Caco-2 (cell line): ENCODE measurements around the gene LSMEM2. TPM values are rescaled to one million over a fixed set of nuclear protein-coding genes. Genes with fewer than 3 reads are reported as not detected.
A peak's percentile ranks its signal among the peaks of the same experiment; 100 is the strongest.

ENCODE experiments used
- BruUV-seq: library from RNA; stranded (reverse); fragments of 400-500 nt; replicated peaks from 2 replicates; lab custom pipeline; 2021; lab: Mats Ljungman, UMichigan
- CTCF ChIA-PET: fragments of 300-600 bp; sonication (Branson Sonifier 250); formaldehyde crosslinking; loops from one replicate; lab custom pipeline; 2022; ENCODE audit warnings: antibody characterized with exemption; lab: Charles Lee
- POLR2A ChIA-PET: fragments of 300-600 bp; sonication (Branson Sonifier 250); formaldehyde crosslinking; loops from one replicate; lab custom pipeline; 2022; ENCODE audit warnings: antibody characterized with exemption; lab: Charles Lee
- DNase-seq, 2 experiments: peaks; one replicate each; pipeline versions ENCODE4 v3.0.0 to v3.0.0-alpha.2; 2020 to 2022
- H3K27me3 ChIP-seq: replicated peaks from 2 replicates; pipeline ENCODE4 v1.6.0; 2011; ENCODE audit warnings: low read length; ENCODE audit not compliant: control insufficient read depth, insufficient read depth
- H3K36me3 ChIP-seq: 2 replicates; pipeline ENCODE4 v1.5.1; 2011; ENCODE audit warnings: low read length; ENCODE audit not compliant: control insufficient read depth, insufficient read depth
- H3K4me1 ChIP-seq: fragments of 250-450 bp; sonication (Bioruptor Pico); 2 replicates; pipeline ENCODE4 v1.5.1; 2020; ENCODE audit warnings: mild to moderate bottlenecking
- H3K4me3 ChIP-seq: 2 replicates; pipeline ENCODE4 v1.5.1; 2011; ENCODE audit warnings: low read depth, mild to moderate bottlenecking, control low read depth, low read length
- H3K9me3 ChIP-seq: fragments of 250-450 bp; sonication (Bioruptor Pico); 2 replicates; pipeline ENCODE4 v1.5.1; 2020; ENCODE audit warnings: mild to moderate bottlenecking, moderate library complexity
- H3K27ac Mint-ChIP-seq: one replicate; pipeline ENCODE4 v1.8.0; 2022; ENCODE audit warnings: mixed read lengths; ENCODE audit not compliant: unreplicated experiment
- H3K27me3 Mint-ChIP-seq: one replicate; pipeline ENCODE4 v1.8.0; 2022; ENCODE audit warnings: mixed read lengths; ENCODE audit not compliant: insufficient read depth, unreplicated experiment
- H3K36me3 Mint-ChIP-seq: one replicate; pipeline ENCODE4 v1.8.0; 2022; ENCODE audit warnings: mild to moderate bottlenecking, mixed read lengths; ENCODE audit not compliant: insufficient read depth, unreplicated experiment
- H3K4me1 Mint-ChIP-seq: one replicate; pipeline ENCODE4 v1.8.0; 2022; ENCODE audit warnings: low read depth, mixed read lengths; ENCODE audit not compliant: unreplicated experiment
- H3K4me3 Mint-ChIP-seq: one replicate; pipeline ENCODE4 v1.8.0; 2022; ENCODE audit warnings: mild to moderate bottlenecking, moderate library complexity, mixed read lengths; ENCODE audit not compliant: unreplicated experiment
- H3K9me3 Mint-ChIP-seq: one replicate; pipeline ENCODE4 v1.8.0; 2022; ENCODE audit warnings: mixed read lengths; ENCODE audit not compliant: unreplicated experiment
- intact Hi-C: fragments of 100-400 bp; cut with micrococcal nuclease; formaldehyde crosslinking; loops from one replicate; pipeline ENCODE4 v1.10.0; 2022; ENCODE audit not compliant: unreplicated experiment
- total RNA-seq: library from RNA; stranded (reverse); gene quantifications from 2 replicates; pipeline ENCODE4 v1.2.3, GENCODE V29; 2022
- TF ChIP-seq, protein P1 (sequence below), 2 experiments: fragments of 200-600 bp in 1 of 2; IDR thresholded peaks; 1 replicate in 1 of 2; 2 replicates in 1 of 2; pipeline versions ENCODE4 v1.5.1 to v1.8.0; 2011 to 2022; ENCODE audit warnings: antibody characterized with exemption in 1 of 2, control low read depth in 1 of 2, inconsistent platforms in 1 of 2, low read depth in 1 of 2, low read length in 1 of 2, mild to moderate bottlenecking in 1 of 2, moderate library complexity in 1 of 2; ENCODE audit not compliant: insufficient read depth in 1 of 2, severe bottlenecking in 1 of 2, unreplicated experiment in 1 of 2

LSMEM2 gene
- total RNA-seq, 1 experiment from 2014 or later: not detected

DNA sequence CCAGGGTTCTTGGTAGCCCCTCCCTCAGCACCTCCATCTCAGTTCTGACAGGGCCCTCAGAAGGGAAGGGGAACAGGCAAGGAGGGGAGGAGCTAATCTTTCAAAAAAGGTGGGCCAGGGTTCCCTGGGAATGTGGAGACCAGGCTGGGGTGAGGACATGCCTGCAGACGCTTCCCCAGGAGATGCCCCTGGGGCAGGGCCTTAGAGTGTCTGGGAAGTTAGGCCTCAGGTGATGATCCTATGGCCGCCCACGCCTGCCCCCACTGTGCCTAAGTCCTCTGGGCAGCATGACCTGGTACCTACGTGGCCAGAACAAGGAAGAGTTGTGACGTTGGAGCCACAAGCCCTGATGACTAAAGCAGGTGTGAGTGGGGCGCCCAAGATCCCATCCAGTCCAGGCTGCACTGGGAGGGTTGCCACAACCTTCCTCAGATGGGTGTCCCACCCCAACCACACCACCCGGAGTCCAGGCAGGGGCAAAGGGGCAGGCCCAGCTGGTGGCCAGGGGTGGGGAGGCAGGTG lies 13.9 kb upstream of the LSMEM2 start:
- Mint-ChIP-seq H3K27me3 (no peaks in the 10 kb centered on the region), H3K27ac (peak overlapping the region; percentile 96), H3K36me3 (peaks cover 13% of the 10 kb centered on the region), H3K4me1 (peaks cover 42% of the 10 kb centered on the region), H3K9me3 (no peaks in the 10 kb centered on the region), H3K4me3 (peak overlapping the region; percentile 44)
- Histone ChIP-seq H3K4me1 (peaks cover 65% of the 10 kb centered on the region), H3K27me3 (no peaks in the 10 kb centered on the region), H3K9me3 (no peaks in the 10 kb centered on the region), H3K36me3 (no peaks in the 10 kb centered on the region), H3K4me3 (no peak overlapping the region)
- intact Hi-C loops: loop anchor here (1.0 to 2.0 kb wide), 2 partner anchors 8 to 34 kb away; partner anchors contain the start of genes HYAL3 and NAA80
- ChIA-PET POLR2A (interaction anchor here (0.5 to 1.2 kb wide), 10 partner anchors 12 to 453 kb away, joined by 3 to 11 read pairs (median 6); partner anchors contain the start of genes GNAI2, HEMK1 and IFRD2), CTCF (interaction anchor here (0.5 to 1.9 kb wide), 17 partner anchors 19 to 816 kb away, joined by 3 to 13 read pairs (median 5); partner anchors contain the start of genes GNAI2, HYAL3 and NAA80)
- TF ChIP-seq, protein P1, sequence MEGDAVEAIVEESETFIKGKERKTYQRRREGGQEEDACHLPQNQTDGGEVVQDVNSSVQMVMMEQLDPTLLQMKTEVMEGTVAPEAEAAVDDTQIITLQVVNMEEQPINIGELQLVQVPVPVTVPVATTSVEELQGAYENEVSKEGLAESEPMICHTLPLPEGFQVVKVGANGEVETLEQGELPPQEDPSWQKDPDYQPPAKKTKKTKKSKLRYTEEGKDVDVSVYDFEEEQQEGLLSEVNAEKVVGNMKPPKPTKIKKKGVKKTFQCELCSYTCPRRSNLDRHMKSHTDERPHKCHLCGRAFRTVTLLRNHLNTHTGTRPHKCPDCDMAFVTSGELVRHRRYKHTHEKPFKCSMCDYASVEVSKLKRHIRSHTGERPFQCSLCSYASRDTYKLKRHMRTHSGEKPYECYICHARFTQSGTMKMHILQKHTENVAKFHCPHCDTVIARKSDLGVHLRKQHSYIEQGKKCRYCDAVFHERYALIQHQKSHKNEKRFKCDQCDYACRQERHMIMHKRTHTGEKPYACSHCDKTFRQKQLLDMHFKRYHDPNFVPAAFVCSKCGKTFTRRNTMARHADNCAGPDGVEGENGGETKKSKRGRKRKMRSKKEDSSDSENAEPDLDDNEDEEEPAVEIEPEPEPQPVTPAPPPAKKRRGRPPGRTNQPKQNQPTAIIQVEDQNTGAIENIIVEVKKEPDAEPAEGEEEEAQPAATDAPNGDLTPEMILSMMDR (IDR thresholded peaks at IDR 0.05; ENCODE audit: insufficient read depth in 1 of 2, low read depth in 1 of 2, low read length in 1 of 2, severe bottlenecking in 1 of 2, unreplicated experiment in 1 of 2): no peak
- no peak for DNase-seq
- no TSS peak for BruUV-seq

DNA sequence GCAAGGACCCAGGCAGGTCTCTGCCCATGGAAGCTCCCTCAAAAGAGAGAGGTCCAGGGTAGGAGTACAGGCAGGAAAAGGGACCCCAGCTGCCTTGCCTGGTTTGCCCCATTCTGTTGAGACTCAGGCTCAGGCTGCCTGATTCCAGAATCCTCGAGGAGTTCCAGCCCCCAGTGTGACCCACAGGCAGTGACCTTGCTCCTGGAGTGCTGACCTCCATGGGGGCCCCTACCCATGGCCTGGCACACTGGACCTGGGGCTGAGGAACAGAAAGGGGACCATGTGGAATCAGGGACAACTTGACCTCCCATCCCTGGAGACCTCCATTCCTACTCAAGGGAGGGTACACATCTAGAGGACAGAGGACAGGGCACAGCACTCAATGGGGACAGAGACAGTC lies 13.3 kb upstream of the LSMEM2 start:
- DNase-seq: no peak
- H3K27ac Mint-ChIP-seq: peak overlapping the region; percentile 53
- intact Hi-C loops: loop anchor here (2.0 kb wide), 1 partner anchor 33 kb away; the partner anchor contains the start of genes HYAL3 and NAA80
- CTCF ChIA-PET: no interaction called here
- Histone ChIP-seq H3K4me1 (peaks cover 67% of the 10 kb centered on the region), H3K27me3 (no peaks in the 10 kb centered on the region), H3K36me3 (no peaks in the 10 kb centered on the region), H3K4me3 (no peak overlapping the region), H3K9me3 (no peaks in the 10 kb centered on the region)
- TF ChIP-seq, protein P1 (IDR thresholded peaks at IDR 0.05; ENCODE audit: insufficient read depth in 1 of 2, low read depth in 1 of 2, low read length in 1 of 2, severe bottlenecking in 1 of 2, unreplicated experiment in 1 of 2): no peak
- no peaks in the 10 kb centered on the region for H3K9me3 Mint-ChIP-seq
- POLR2A ChIA-PET: no interaction called here
- H3K36me3 Mint-ChIP-seq: peaks cover 11% of the 10 kb centered on the region
- no peak overlapping the region for H3K4me3 Mint-ChIP-seq
- no peaks in the 10 kb centered on the region for H3K27me3 Mint-ChIP-seq
- H3K4me1 Mint-ChIP-seq: peaks cover 42% of the 10 kb centered on the region
- BruUV-seq: no TSS peak

DNA sequence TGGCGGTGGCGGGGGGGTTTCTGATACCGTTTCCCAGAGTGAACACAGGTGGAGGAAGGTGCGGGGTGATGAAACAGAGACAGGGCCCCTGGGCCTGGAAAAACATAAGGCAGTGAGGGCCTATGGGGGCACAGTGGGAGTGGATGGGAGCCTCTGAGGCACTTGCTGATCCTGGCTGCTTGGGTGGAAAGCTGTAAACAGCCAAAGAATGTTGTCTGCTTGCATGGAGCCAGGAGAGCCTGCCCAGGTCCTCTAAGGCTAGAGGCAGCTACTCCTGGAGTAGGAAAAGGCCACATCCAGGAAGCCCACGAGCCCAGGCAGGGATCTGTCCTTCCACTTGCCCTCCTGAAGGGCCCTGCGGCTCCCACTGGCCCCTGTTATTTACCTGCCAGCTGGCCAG lies 12.9 kb upstream of the LSMEM2 start:
- no peaks in the 10 kb centered on the region for H3K27me3 Mint-ChIP-seq
- CTCF ChIA-PET: no interaction called here
- peak overlapping the region; percentile 53 for H3K27ac Mint-ChIP-seq
- no peaks in the 10 kb centered on the region for H3K27me3 ChIP-seq
- peaks cover 42% of the 10 kb centered on the region for H3K4me1 Mint-ChIP-seq
- POLR2A ChIA-PET: no interaction called here
- no peaks in the 10 kb centered on the region for H3K9me3 Mint-ChIP-seq
- H3K9me3 ChIP-seq: no peaks in the 10 kb centered on the region
- intact Hi-C loops: no loop called here
- H3K4me3 Mint-ChIP-seq: no peak overlapping the region
- no peak for DNase-seq
- peaks cover 11% of the 10 kb centered on the region for H3K36me3 Mint-ChIP-seq
- H3K4me1 ChIP-seq: peaks cover 67% of the 10 kb centered on the region
- BruUV-seq: no TSS peak
- TF ChIP-seq, protein P1 (IDR thresholded peaks at IDR 0.05; ENCODE audit: insufficient read depth in 1 of 2, low read depth in 1 of 2, low read length in 1 of 2, severe bottlenecking in 1 of 2, unreplicated experiment in 1 of 2): no peak
- H3K4me3 ChIP-seq: no peak overlapping the region
- no peaks in the 10 kb centered on the region for H3K36me3 ChIP-seq
